Neural cell (in vitro differentiated cells): ENCODE measurements around the gene CNOT9. TPM values are rescaled to one million over a fixed set of nuclear protein-coding genes. Genes with fewer than 3 reads are reported as not detected.

Experiments
- H2AFZ ChIP-seq: fragments of 200-600, 300-800 bp; sonication (generic), shearing (Covaris generic); 2 replicates; pipeline ENCODE4 v1.6.0; 2014; ENCODE audit warnings: low read depth, mild to moderate bottlenecking, antibody characterized with exemption, low read length, moderate library complexity
- H3F3A ChIP-seq: fragments of 200-600 bp; shearing (Covaris generic); 2 replicates; pipeline ENCODE4 v1.6.1; 2016; ENCODE audit warnings: mild to moderate bottlenecking, moderate library complexity, mixed read lengths, antibody characterized with exemption, low read length; ENCODE audit not compliant: insufficient read depth, poor library complexity, severe bottlenecking
- H3K27ac ChIP-seq: fragments of 200-600, 300-800 bp; sonication (generic), shearing (Covaris generic); 2 replicates; pipeline ENCODE4 v1.5.1; 2014; ENCODE audit warnings: mild to moderate bottlenecking, low read length, moderate library complexity
- H3K27me3 ChIP-seq: fragments of 300-800, 200-600 bp; sonication (generic), shearing (Covaris generic); 2 replicates; pipeline ENCODE4 v1.6.0; 2014; ENCODE audit warnings: mild to moderate bottlenecking, low read depth, low read length, moderate library complexity; ENCODE audit not compliant: insufficient read depth
- H3K36me3 ChIP-seq: fragments of 300-800, 200-600 bp; sonication (generic), shearing (Covaris generic); 2 replicates; pipeline ENCODE4 v1.5.1; 2014; ENCODE audit warnings: mild to moderate bottlenecking, antibody characterized with exemption, low read length, moderate library complexity; ENCODE audit not compliant: insufficient read depth
- H3K4me2 ChIP-seq: fragments of 300-800, 200-600 bp; sonication (generic), shearing (Covaris generic); 2 replicates; pipeline ENCODE4 v1.6.0; 2014; ENCODE audit warnings: mild to moderate bottlenecking, low read length
- H3K4me3 ChIP-seq: fragments of 300-800, 200-600 bp; sonication (generic), shearing (Covaris generic); 2 replicates; pipeline ENCODE4 v1.5.1; 2014; ENCODE audit warnings: mild to moderate bottlenecking, low read length, moderate library complexity
- H3K79me2 ChIP-seq: fragments of 200-600 bp; shearing (Covaris generic); replicated peaks from 2 replicates; pipeline ENCODE4 v1.6.0; 2014; ENCODE audit warnings: mild to moderate bottlenecking, low read length, moderate library complexity; ENCODE audit not compliant: insufficient read depth
- H3K9ac ChIP-seq: fragments of 300-800, 200-600 bp; sonication (generic), shearing (Covaris generic); 2 replicates; pipeline ENCODE4 v1.6.1; 2016; ENCODE audit warnings: mild to moderate bottlenecking, low read length, mixed read lengths
- H3K9me2 ChIP-seq: fragments of 200-600 bp; shearing (Covaris generic); 2 replicates; pipeline ENCODE4 v1.6.1; 2016; ENCODE audit warnings: mild to moderate bottlenecking, low read length, mixed read lengths; ENCODE audit not compliant: insufficient read depth
- H3K9me3 ChIP-seq: fragments of 200-600, 300-800 bp; sonication (generic), shearing (Covaris generic); 2 replicates; pipeline ENCODE4 v1.6.1; 2016; ENCODE audit warnings: mild to moderate bottlenecking, mixed run types, low read length, moderate library complexity, mixed read lengths
- H4K20me1 ChIP-seq: fragments of 200-600 bp; shearing (Covaris generic); 2 replicates; pipeline ENCODE4 v1.6.1; 2016; ENCODE audit warnings: mild to moderate bottlenecking, mixed run types; ENCODE audit not compliant: insufficient read depth
- CTCF ChIP-seq: fragments of 450-650 bp; IDR thresholded peaks from 2 replicates; pipeline ENCODE4 v1.5.1; 2014; ENCODE audit warnings: antibody characterized with exemption, mild to moderate bottlenecking, moderate library complexity; ENCODE audit not compliant: poor library complexity, severe bottlenecking
- EP300 ChIP-seq: fragments of 450-650 bp; conservative IDR thresholded peaks from 2 replicates; pipeline ENCODE4 v1.6.1; 2014; ENCODE audit warnings: antibody characterized with exemption, mild to moderate bottlenecking, moderate library complexity; ENCODE audit not compliant: poor library complexity, severe bottlenecking
- EZH2 ChIP-seq: fragments of 200-600, 300-800 bp; shearing (Covaris generic), sonication (generic); IDR thresholded peaks from 2 replicates; pipeline ENCODE4 v1.6.1; 2014; ENCODE audit warnings: antibody characterized with exemption, low read length, borderline replicate concordance, mild to moderate bottlenecking; ENCODE audit not compliant: insufficient read depth, poor library complexity, severe bottlenecking
- MXI1 ChIP-seq: fragments of 450-650 bp; conservative IDR thresholded peaks from 2 replicates; pipeline ENCODE4 v1.6.1; 2014; ENCODE audit warnings: antibody characterized with exemption, mild to moderate bottlenecking; ENCODE audit not compliant: poor library complexity, severe bottlenecking
- POLR2AphosphoS5 ChIP-seq: IDR thresholded peaks from 2 replicates; pipeline ENCODE4 v1.6.1; 2012
- RAD21 ChIP-seq: fragments of 450-650 bp; conservative IDR thresholded peaks from 2 replicates; pipeline ENCODE4 v1.6.1; 2014; ENCODE audit warnings: antibody characterized with exemption, mild to moderate bottlenecking, moderate library complexity
- REST ChIP-seq: IDR thresholded peaks from 2 replicates; pipeline ENCODE4 v1.6.1; 2012; ENCODE audit warnings: borderline replicate concordance
- SMC3 ChIP-seq: fragments of 450-650 bp; conservative IDR thresholded peaks from 2 replicates; pipeline ENCODE4 v1.6.1; 2014; ENCODE audit warnings: antibody characterized with exemption, mild to moderate bottlenecking, moderate library complexity; ENCODE audit not compliant: poor library complexity
- TAF1 ChIP-seq: IDR thresholded peaks from 2 replicates; pipeline ENCODE4 v1.6.1; 2012; ENCODE audit warnings: low read depth
- polyA plus RNA-seq: library from polyadenylated mRNA; depleted of rRNA; stranded (reverse); fragments of >200 nt; gene quantifications from 2 replicates; pipeline ENCODE4 v1.2.3, GENCODE V29; 2014

CNOT9 gene
- polyA plus RNA-seq, 1 donor from 2014 or later: 72.1 TPM

GRCh38 chr2:218536804-218537494 is 31.7 kb upstream of the CNOT9 start:
- no peaks in the 10 kb centered on the region for H3K79me2 ChIP-seq
- H3K27ac ChIP-seq: no peak overlapping the region
- no peak overlapping the region for H3K9ac ChIP-seq
- H3K9me3 ChIP-seq: no peaks in the 10 kb centered on the region
- peaks cover 22% of the 10 kb centered on the region for H3K36me3 ChIP-seq
- H3K9me2 ChIP-seq: no peaks in the 10 kb centered on the region
- H3K27me3 ChIP-seq: no peaks in the 10 kb centered on the region
- no peak overlapping the region for H2AFZ ChIP-seq
- TF ChIP-seq REST (no peak), CTCF (no peak), TAF1 (no peak), MXI1 (no peak), RAD21 (no peak), EZH2 (no peak)
- no peaks in the 10 kb centered on the region for H3F3A ChIP-seq
- no peak overlapping the region for H3K4me2 ChIP-seq
- no peak overlapping the region for H3K4me3 ChIP-seq
- no peaks in the 10 kb centered on the region for H4K20me1 ChIP-seq

GRCh38 chr2:218540015-218540414 is 28.6 kb upstream of the CNOT9 start:
- Histone ChIP-seq H3K27ac (no peak overlapping the region), H3K79me2 (no peaks in the 10 kb centered on the region), H3K27me3 (no peaks in the 10 kb centered on the region), H3F3A (no peaks in the 10 kb centered on the region), H3K9ac (no peak overlapping the region), H3K9me2 (no peaks in the 10 kb centered on the region), H3K36me3 (peaks cover 26% of the 10 kb centered on the region), H3K4me3 (no peak overlapping the region), H2AFZ (no peak overlapping the region), H4K20me1 (no peaks in the 10 kb centered on the region), H3K9me3 (no peaks in the 10 kb centered on the region), H3K4me2 (no peak overlapping the region)
- no peak for TF ChIP-seq EZH2
- no peak for TF ChIP-seq SMC3
- TF ChIP-seq EP300: no peak
- no peak for TF ChIP-seq POLR2AphosphoS5
